Measurements from ENCODE around the gene TMEM182.

DNA sequence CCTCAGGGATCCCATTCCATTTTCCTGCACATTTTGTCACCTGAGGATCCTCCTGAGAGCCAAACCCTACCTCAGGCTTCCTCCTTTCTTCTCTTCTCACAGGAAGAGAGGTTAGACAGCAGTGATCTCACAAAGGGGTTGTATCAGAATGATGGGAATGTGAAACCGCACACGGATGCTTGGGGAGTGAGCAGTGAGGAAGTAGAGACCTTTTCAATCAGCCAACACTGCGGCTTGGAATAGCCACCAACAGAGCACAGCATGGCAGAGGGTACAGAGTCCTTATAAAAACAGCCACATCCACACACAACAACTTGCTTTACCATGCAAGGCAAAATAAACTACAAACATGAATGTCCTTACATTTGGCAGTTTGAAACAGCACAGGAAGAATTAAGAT, 8.7 kb downstream of the TMEM182 start:
- TF ChIP-seq POLR2A (IDR thresholded peaks at IDR 0.05; ENCODE audit: low read depth, low read length) = no peak
- TF ChIP-seq POLR2AphosphoS5 (IDR thresholded peaks at IDR 0.05; ENCODE audit: low read depth, low read length) = no peak

Data from GM12891 (cell line).